ENCODE measurements around the gene SEPTIN2.
"Not testable (repeated sequence)": the region's sequence is repeated elsewhere in the genome, so short reads cannot be mapped to it uniquely, and the experiment has no call there.

GRCh38 chr2:241385450-241385849, 69.7 kb downstream of the SEPTIN2 start:
- not testable (repeated sequence) for TF ChIP-seq ZFP30 (CRISPR knock-in tag; IDR thresholded peaks at IDR 0.05); OSR1 (CRISPR knock-in tag; IDR thresholded peaks at IDR 0.05); CSDC2 (CRISPR knock-in tag; IDR thresholded peaks at IDR 0.05); ISL1 (CRISPR knock-in tag; IDR thresholded peaks at IDR 0.05); CREB5 (CRISPR knock-in tag; IDR thresholded peaks at IDR 0.05; ENCODE audit: low read depth); SNAI2 (CRISPR knock-in tag; IDR thresholded peaks at IDR 0.05); GLIS3 (CRISPR knock-in tag; IDR thresholded peaks at IDR 0.05); RARB (CRISPR knock-in tag; IDR thresholded peaks at IDR 0.05)
